HEK293 (cell line): ENCODE results near the gene LPCAT1.

Experiments
- CTCF ChIA-PET: fragments of 350-600 bp; formaldehyde crosslinking; extraction: SDS; loops from one replicate; lab custom pipeline; 2021; ENCODE audit warnings: antibody characterized with exemption; lab: Yijun Ruan, JAX
- POLR2A ChIA-PET: fragments of 300-600 bp; formaldehyde crosslinking; extraction: SDS; loops from one replicate; lab custom pipeline; 2020; ENCODE audit warnings: antibody characterized with exemption, inconsistent platforms; lab: Yijun Ruan, JAX
- H3K27ac ChIP-seq: fragments of 200-500 bp; sonication (Bioruptor generic); 2 replicates; pipeline ENCODE4 v1.5.1; 2014; ENCODE audit warnings: low read depth, low read length, control low read depth, inconsistent platforms; ENCODE audit errors: extremely low read depth
- H3K36me3 ChIP-seq, 2 experiments: fragments of 200-500 bp in 1 of 2; sonication (Bioruptor generic) in 1 of 2; 1 replicate in 1 of 2; 2 replicates in 1 of 2; pipeline ENCODE4 v1.5.1; 2014 to 2017; ENCODE audit warnings: inconsistent platforms in 2 of 2, low read length in 2 of 2; ENCODE audit not compliant: control insufficient read depth in 2 of 2, insufficient read depth in 1 of 2
- H3K4me1 ChIP-seq: fragments of 200-500 bp; sonication (Bioruptor generic); 2 replicates; pipeline ENCODE4 v1.5.1; 2014; ENCODE audit warnings: mild to moderate bottlenecking, low read length, inconsistent platforms; ENCODE audit not compliant: control insufficient read depth, insufficient read depth
- H3K4me3 ChIP-seq: 2 replicates; pipeline ENCODE4 v1.5.1; 2011; ENCODE audit warnings: low read depth, mild to moderate bottlenecking, control low read depth, low read length, moderate library complexity
- H3K9me3 ChIP-seq: fragments of 200-500 bp; sonication (Bioruptor generic); 2 replicates; pipeline ENCODE4 v1.5.1; 2014; ENCODE audit warnings: low read depth, low read length, inconsistent platforms; ENCODE audit not compliant: control insufficient read depth, insufficient read depth
- BCL6B ChIP-seq: fragments of 450-650 bp; formaldehyde crosslinking; IDR thresholded peaks from 2 replicates; pipeline ENCODE4 v1.5.1; 2017; ENCODE audit warnings: missing biosample characterization, missing genetic modification characterization
- GLI2 ChIP-seq: fragments of 450-650 bp; formaldehyde crosslinking; IDR thresholded peaks from 2 replicates; pipeline ENCODE4; 2017; ENCODE audit warnings: missing biosample characterization, missing genetic modification characterization, low read depth, borderline replicate concordance
- MEIS1 ChIP-seq: sonication (generic); formaldehyde crosslinking; IDR thresholded peaks from 2 replicates; pipeline ENCODE4 v1.8.1; 2022; ENCODE audit warnings: missing genetic modification reagents, mild to moderate bottlenecking, borderline replicate concordance
- REPIN1 ChIP-seq: fragments of 450-650 bp; formaldehyde crosslinking; IDR thresholded peaks from 2 replicates; pipeline ENCODE4 v1.5.1; 2017; ENCODE audit warnings: missing biosample characterization, missing genetic modification characterization, low read depth
- SP7 ChIP-seq: fragments of 450-650 bp; formaldehyde crosslinking; IDR thresholded peaks from 2 replicates; pipeline ENCODE4 v1.5.1; 2016; ENCODE audit warnings: missing biosample characterization, missing genetic modification characterization
- ZBTB8A ChIP-seq: fragments of 450-650 bp; formaldehyde crosslinking; IDR thresholded peaks from 2 replicates; pipeline ENCODE4 v1.5.1; 2016; ENCODE audit warnings: missing biosample characterization, missing genetic modification characterization
- ZEB2 ChIP-seq: fragments of 450-650 bp; formaldehyde crosslinking; IDR thresholded peaks from 2 replicates; pipeline ENCODE4 v1.5.1; 2016; ENCODE audit warnings: missing biosample characterization, missing genetic modification characterization
- ZFP41 ChIP-seq: fragments of 450-650 bp; formaldehyde crosslinking; IDR thresholded peaks from 2 replicates; pipeline ENCODE4 v1.5.1; 2016; ENCODE audit warnings: missing biosample characterization, missing genetic modification characterization, borderline replicate concordance
- ZNF138 ChIP-seq: fragments of 450-650 bp; formaldehyde crosslinking; IDR thresholded peaks from 2 replicates; pipeline ENCODE4 v1.5.1; 2016; ENCODE audit warnings: missing biosample characterization, missing genetic modification characterization, borderline replicate concordance
- ZNF175 ChIP-seq: fragments of 450-650 bp; formaldehyde crosslinking; IDR thresholded peaks from 2 replicates; pipeline ENCODE4 v1.5.1; 2016; ENCODE audit warnings: missing biosample characterization, missing genetic modification characterization
- ZNF221 ChIP-seq: fragments of 450-650 bp; formaldehyde crosslinking; IDR thresholded peaks from 2 replicates; pipeline ENCODE4 v1.5.1; 2017; ENCODE audit warnings: missing biosample characterization, missing genetic modification characterization, borderline replicate concordance
- ZNF239 ChIP-seq: fragments of 450-650 bp; formaldehyde crosslinking; IDR thresholded peaks from 2 replicates; pipeline ENCODE4 v1.5.1; 2016; ENCODE audit warnings: missing biosample characterization, missing genetic modification characterization
- ZNF280D ChIP-seq: fragments of 450-650 bp; formaldehyde crosslinking; IDR thresholded peaks from 2 replicates; pipeline ENCODE4 v1.5.1; 2016; ENCODE audit warnings: missing biosample characterization, missing genetic modification characterization
- ZNF341 ChIP-seq: fragments of 450-650 bp; formaldehyde crosslinking; IDR thresholded peaks from 2 replicates; pipeline ENCODE4; 2016; ENCODE audit warnings: low read depth, missing biosample characterization, missing genetic modification characterization
- ZNF354C ChIP-seq: fragments of 450-650 bp; formaldehyde crosslinking; IDR thresholded peaks from 2 replicates; pipeline ENCODE4 v1.5.1; 2016; ENCODE audit warnings: missing biosample characterization, missing genetic modification characterization, low read depth, borderline replicate concordance
- ZNF362 ChIP-seq: fragments of 450-650 bp; formaldehyde crosslinking; IDR thresholded peaks from 2 replicates; pipeline ENCODE4 v1.5.1; 2016; ENCODE audit warnings: missing biosample characterization, missing genetic modification characterization
- ZNF404 ChIP-seq: fragments of 450-650 bp; formaldehyde crosslinking; IDR thresholded peaks from 2 replicates; pipeline ENCODE4 v1.5.1; 2017; ENCODE audit warnings: missing biosample characterization, missing genetic modification characterization
- ZNF600 ChIP-seq: fragments of 450-650 bp; formaldehyde crosslinking; IDR thresholded peaks from 2 replicates; pipeline ENCODE4 v1.5.1; 2016; ENCODE audit warnings: missing biosample characterization, missing genetic modification characterization
- ZNF776 ChIP-seq: fragments of 450-650 bp; formaldehyde crosslinking; IDR thresholded peaks from 2 replicates; pipeline ENCODE4 v1.5.0; 2017; ENCODE audit warnings: missing biosample characterization, missing genetic modification characterization, borderline replicate concordance
- ZSCAN16 ChIP-seq: fragments of 450-650 bp; formaldehyde crosslinking; IDR thresholded peaks from 2 replicates; pipeline ENCODE4 v1.5.1; 2016; ENCODE audit warnings: missing biosample characterization, missing genetic modification characterization
- TF ChIP-seq, protein P1 (sequence below): fragments of 450-650 bp; formaldehyde crosslinking; IDR thresholded peaks from 2 replicates; pipeline ENCODE4 v1.5.1; 2016; ENCODE audit warnings: missing biosample characterization, missing genetic modification characterization
- TF ChIP-seq, protein P2 (sequence below): fragments of 450-650 bp; formaldehyde crosslinking; IDR thresholded peaks from 2 replicates; pipeline ENCODE4; 2016; ENCODE audit warnings: missing biosample characterization, missing genetic modification characterization

Gene LPCAT1

DNA sequence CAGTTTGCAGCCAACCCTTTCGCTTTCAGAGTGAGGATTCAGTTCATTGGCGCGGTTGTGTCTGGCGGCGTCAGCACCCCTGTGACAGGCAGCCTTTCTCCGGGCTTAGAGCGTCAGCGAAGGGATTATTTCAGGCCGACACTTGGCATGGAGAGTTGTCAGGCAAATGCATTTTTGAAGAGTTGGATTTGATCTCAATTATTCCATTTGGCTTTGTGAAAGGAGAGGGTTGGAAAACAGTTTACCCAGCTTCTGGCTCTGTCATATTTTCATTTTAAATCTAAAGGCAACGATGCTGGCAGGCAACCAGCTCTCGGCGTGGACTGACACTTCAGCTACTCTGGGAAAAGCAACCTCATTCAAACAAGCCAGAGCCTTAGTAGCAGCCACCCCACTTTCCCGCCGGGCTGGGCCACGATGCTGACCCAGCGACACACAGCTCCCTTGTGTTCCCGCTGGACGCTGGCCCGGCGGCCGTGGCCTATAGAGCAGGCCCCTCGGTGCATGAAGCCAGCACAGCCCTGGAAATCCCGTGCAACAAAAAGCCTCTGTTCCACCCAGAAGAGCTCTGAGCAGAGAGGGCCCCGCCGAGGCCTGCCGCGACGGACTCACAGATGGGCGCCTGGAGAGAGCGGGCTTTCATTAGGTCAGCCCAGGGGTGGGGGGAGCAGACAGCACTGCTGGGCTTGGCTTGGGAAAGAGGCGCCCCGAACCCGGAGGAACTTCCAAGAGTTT is 28.9 kb upstream of the LPCAT1 start:
- H3K9me3 ChIP-seq = no peaks in the 10 kb centered on the region
- H3K4me3 ChIP-seq = no peak overlapping the region
- no peak overlapping the region for H3K27ac ChIP-seq
- H3K36me3 ChIP-seq = no peaks in the 10 kb centered on the region
- TF ChIP-seq ZNF362 (tag by site-specific recombination) = no peak
- no peak for TF ChIP-seq REPIN1 (tag by site-specific recombination)
- no peak for TF ChIP-seq GLI2
- TF ChIP-seq ZEB2 (tag by site-specific recombination) = no peak
- no peak for TF ChIP-seq ZNF221 (tag by site-specific recombination)
- no peak for TF ChIP-seq ZNF239 (tag by site-specific recombination)
- TF ChIP-seq BCL6B (tag by site-specific recombination) = no peak
- TF ChIP-seq ZSCAN16 (tag by site-specific recombination) = no peak
- no peak for TF ChIP-seq ZNF341 (tag by site-specific recombination)
- TF ChIP-seq ZNF354C (tag by site-specific recombination) = no peak
- TF ChIP-seq ZNF404 (tag by site-specific recombination) = no peak
- TF ChIP-seq ZBTB8A (tag by site-specific recombination) = no peak
- no peak for TF ChIP-seq ZFP41 (tag by site-specific recombination)
- TF ChIP-seq SP7 = no peak
- no peak for TF ChIP-seq ZNF280D (tag by site-specific recombination)
- no peaks in the 10 kb centered on the region for H3K4me1 ChIP-seq
- ChIA-PET CTCF (interaction anchor here (0.6 kb wide), 1 partner anchor 29 kb away, joined by 5 read pairs; no protein-coding TSS in a partner anchor), POLR2A (no interaction called here)

DNA sequence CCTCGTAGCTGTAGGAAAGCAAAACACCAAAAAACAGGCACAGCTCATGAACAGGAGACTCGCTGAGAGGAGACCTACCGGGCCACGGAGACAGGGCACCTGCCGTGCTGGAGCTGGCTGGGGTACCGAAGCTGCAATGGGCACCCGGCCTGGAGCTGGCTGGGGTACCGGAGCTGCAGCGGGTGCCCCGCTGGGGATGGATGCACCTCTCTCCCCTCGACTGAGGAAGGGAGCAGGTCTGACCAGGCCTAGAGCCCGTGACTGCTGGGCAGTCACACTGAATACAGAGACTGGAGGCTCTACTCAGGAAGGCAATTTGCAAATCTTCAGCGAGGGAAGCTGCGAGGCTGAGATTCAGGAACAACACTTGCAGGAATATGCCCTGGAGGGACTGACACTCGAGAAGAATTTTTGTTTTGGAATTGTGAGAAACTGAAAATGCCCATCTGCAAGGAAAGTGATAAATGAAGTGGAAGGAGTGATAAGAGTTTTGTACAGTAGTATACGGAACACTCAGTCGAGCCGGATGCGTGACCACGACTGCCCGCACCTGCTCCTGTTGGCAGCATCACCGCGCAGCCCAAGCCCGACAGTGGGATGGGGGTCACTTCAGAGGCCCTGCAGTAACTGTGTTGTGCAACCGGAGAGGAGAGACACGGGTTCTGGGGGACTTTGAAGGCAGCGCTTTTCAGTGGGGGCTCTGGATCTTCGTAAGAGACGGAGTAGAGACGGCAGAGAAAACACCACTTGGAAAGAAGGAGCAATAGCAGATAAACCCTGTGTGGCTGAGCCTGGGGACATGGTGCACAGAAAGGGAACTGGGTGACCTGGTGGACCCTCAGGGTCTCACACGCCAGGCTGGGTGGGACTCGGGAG is 27.9 kb upstream of the LPCAT1 start:
- no peak overlapping the region for H3K27ac ChIP-seq
- TF ChIP-seq ZNF776 (tag by site-specific recombination) (no peak), ZNF600 (tag by site-specific recombination) (no peak), ZNF175 (no peak), ZNF138 (tag by site-specific recombination) (no peak), MEIS1 (CRISPR knock-in tag) (no peak), SP7 (no peak)
- TF ChIP-seq, protein P1, sequence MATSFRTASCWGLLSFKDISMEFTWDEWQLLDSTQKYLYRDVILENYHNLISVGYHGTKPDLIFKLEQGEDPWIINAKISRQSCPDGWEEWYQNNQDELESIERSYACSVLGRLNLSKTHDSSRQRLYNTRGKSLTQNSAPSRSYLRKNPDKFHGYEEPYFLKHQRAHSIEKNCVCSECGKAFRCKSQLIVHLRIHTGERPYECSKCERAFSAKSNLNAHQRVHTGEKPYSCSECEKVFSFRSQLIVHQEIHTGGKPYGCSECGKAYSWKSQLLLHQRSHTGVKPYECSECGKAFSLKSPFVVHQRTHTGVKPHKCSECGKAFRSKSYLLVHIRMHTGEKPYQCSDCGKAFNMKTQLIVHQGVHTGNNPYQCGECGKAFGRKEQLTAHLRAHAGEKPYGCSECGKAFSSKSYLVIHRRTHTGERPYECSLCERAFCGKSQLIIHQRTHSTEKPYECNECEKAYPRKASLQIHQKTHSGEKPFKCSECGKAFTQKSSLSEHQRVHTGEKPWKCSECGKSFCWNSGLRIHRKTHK = no peak
- TF ChIP-seq, protein P2, sequence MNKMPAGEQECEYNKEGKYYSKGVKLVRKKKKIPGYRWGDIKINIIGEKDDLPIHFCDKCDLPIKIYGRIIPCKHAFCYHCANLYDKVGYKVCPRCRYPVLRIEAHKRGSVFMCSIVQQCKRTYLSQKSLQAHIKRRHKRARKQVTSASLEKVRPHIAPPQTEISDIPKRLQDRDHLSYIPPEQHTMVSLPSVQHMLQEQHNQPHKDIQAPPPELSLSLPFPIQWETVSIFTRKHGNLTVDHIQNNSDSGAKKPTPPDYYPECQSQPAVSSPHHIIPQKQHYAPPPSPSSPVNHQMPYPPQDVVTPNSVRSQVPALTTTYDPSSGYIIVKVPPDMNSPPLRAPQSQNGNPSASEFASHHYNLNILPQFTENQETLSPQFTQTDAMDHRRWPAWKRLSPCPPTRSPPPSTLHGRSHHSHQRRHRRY (tag by site-specific recombination) = no peak
- TF ChIP-seq, all 188 proteins: peak for 0
- CTCF ChIA-PET = interaction anchor here (0.6 kb wide), 1 partner anchor 71 kb away, joined by 3 read pairs; no protein-coding TSS in a partner anchor
- POLR2A ChIA-PET = no interaction called here
- Histone ChIP-seq H3K4me1 (no peaks in the 10 kb centered on the region), H3K4me3 (no peak overlapping the region), H3K9me3 (no peaks in the 10 kb centered on the region), H3K36me3 (no peaks in the 10 kb centered on the region)
